GM12878 (cell line): ENCODE measurements around the gene FTHL17. TPM values are rescaled to one million over a fixed set of nuclear protein-coding genes. Genes with fewer than 3 reads are reported as not detected.

Source experiments
- ATAC-seq: fragments of 200-7000 bp; cut with Tn5 transposase; 3 replicates; pipeline ENCODE4 v1.9.1; 2020; ENCODE audit warnings: mild to moderate bottlenecking, moderate library complexity
- BruUV-seq: library from RNA; stranded (reverse); fragments of 400-500 nt; replicated peaks from 2 replicates; lab custom pipeline; 2021; lab: Mats Ljungman, UMichigan
- CTCF ChIA-PET: fragments of 300-600 bp; sonication (Branson Sonifier 250); formaldehyde crosslinking; extraction: SDS; loops from one replicate; lab custom pipeline; 2021; ENCODE audit warnings: inconsistent platforms; lab: Yijun Ruan, JAX
- POLR2A ChIA-PET: fragments of 350-600 bp; formaldehyde crosslinking; extraction: SDS; loops from one replicate; lab custom pipeline; 2021; ENCODE audit warnings: inconsistent platforms; lab: Charles Lee
- RAD21 ChIA-PET: fragments of 300-600 bp; sonication (Branson Sonifier 250); formaldehyde crosslinking; loops from one replicate; lab custom pipeline; 2023; ENCODE audit warnings: antibody characterized with exemption; ENCODE audit not compliant: unreplicated experiment; lab: Charles Lee
- SMC1A ChIA-PET: fragments of 300-600 bp; sonication (Branson Sonifier 250); formaldehyde crosslinking; loops from one replicate; lab custom pipeline; 2023; ENCODE audit not compliant: unreplicated experiment, uncharacterized antibody; lab: Charles Lee
- DNase-seq: peaks from one replicate; pipeline ENCODE4 v3.0.0-alpha.2; 2011; ENCODE audit warnings: low read depth, low spot score
- FAIRE-seq: peaks from 3 replicates; lab custom pipeline; 2011; peaks lifted over from hg19 to GRCh38; lab: Jason Lieb, UNC
- H2AFZ ChIP-seq: 2 replicates; pipeline ENCODE4 v1.6.0; 2011; ENCODE audit warnings: low read depth, low read length, control low read depth; ENCODE audit not compliant: control insufficient read depth
- H3K27ac ChIP-seq: 2 replicates; pipeline ENCODE4 v1.5.1; 2011; ENCODE audit warnings: control low read depth; ENCODE audit not compliant: control insufficient read depth, insufficient read depth
- H3K27me3 ChIP-seq, 2 experiments: replicated peaks in 1 of 2; 2 replicates each; pipeline versions ENCODE4 v1.6.0 to v1.6.1; 2011; ENCODE audit warnings: low read length in 1 of 2; ENCODE audit not compliant: control insufficient read depth in 2 of 2, insufficient read depth in 2 of 2
- H3K36me3 ChIP-seq, 2 experiments: 2 replicates each; pipeline ENCODE4 v1.5.1; 2011; ENCODE audit warnings: low read length in 1 of 2; ENCODE audit not compliant: control insufficient read depth in 2 of 2, insufficient read depth in 2 of 2
- H3K4me1 ChIP-seq: 2 replicates; pipeline ENCODE4 v1.6.1; 2011; ENCODE audit warnings: mild to moderate bottlenecking, low read length, moderate library complexity, mixed read lengths; ENCODE audit not compliant: control insufficient read depth, insufficient read depth
- H3K4me2 ChIP-seq: 2 replicates; pipeline ENCODE4 v1.6.0; 2011; ENCODE audit warnings: control low read depth; ENCODE audit not compliant: control insufficient read depth, insufficient read depth
- H3K4me3 ChIP-seq: fragments of 200-600 bp; sonication (generic); 2 replicates; pipeline ENCODE4 v1.5.1; 2016
- H3K79me2 ChIP-seq: 2 replicates; pipeline ENCODE4 v1.6.0; 2011; ENCODE audit warnings: low read length; ENCODE audit not compliant: control insufficient read depth, insufficient read depth
- H3K9ac ChIP-seq: 2 replicates; pipeline ENCODE4 v1.8.0; 2011; ENCODE audit warnings: low read length, control low read depth, mixed read lengths; ENCODE audit not compliant: control insufficient read depth, insufficient read depth
- H3K9me3 ChIP-seq: replicated peaks from 3 replicates; pipeline ENCODE4 v1.5.1; 2011; ENCODE audit warnings: mild to moderate bottlenecking, low read length; ENCODE audit not compliant: control insufficient read depth, insufficient read depth
- H4K20me1 ChIP-seq: 2 replicates; pipeline ENCODE4 v1.6.0; 2011; ENCODE audit not compliant: control insufficient read depth, insufficient read depth
- CEBPB ChIP-seq, 2 experiments: fragments of 150-350 bp in 1 of 2; IDR thresholded peaks; 2 replicates each; pipeline ENCODE4 v1.6.1; 2012 to 2014; ENCODE audit warnings: low read depth in 2 of 2, low read length in 2 of 2, borderline replicate concordance in 1 of 2, inconsistent platforms in 1 of 2
- CHD1 ChIP-seq: IDR thresholded peaks from 2 replicates; pipeline ENCODE4 v1.6.1; 2012; ENCODE audit warnings: low read depth, low read length, improper control_type of control experiment
- NFIC ChIP-seq: IDR thresholded peaks from 2 replicates; pipeline ENCODE4 v1.6.1; 2012; ENCODE audit warnings: low read depth, mild to moderate bottlenecking, inconsistent platforms, low read length, moderate library complexity
- NR2F1 ChIP-seq: fragments of 450-650 bp; conservative IDR thresholded peaks from 2 replicates; pipeline ENCODE4 v1.6.1; 2017; ENCODE audit warnings: mild to moderate bottlenecking
- PBX3 ChIP-seq: IDR thresholded peaks from 2 replicates; pipeline ENCODE4 v1.6.1; 2011; ENCODE audit warnings: mild to moderate bottlenecking, low read depth, low read length, moderate library complexity; ENCODE audit not compliant: insufficient replicate concordance
- PML ChIP-seq: IDR thresholded peaks from 2 replicates; pipeline ENCODE4 v1.6.1; 2012; ENCODE audit warnings: low read length, inconsistent platforms
- RELA ChIP-seq: fragments of 450-650 bp; IDR thresholded peaks from 2 replicates; pipeline ENCODE4 v1.8.0; 2014; ENCODE audit warnings: borderline replicate concordance; ENCODE audit not compliant: partially characterized antibody
- SIN3A ChIP-seq: IDR thresholded peaks from 2 replicates; pipeline ENCODE4 v1.6.1; 2012; ENCODE audit warnings: low read depth, low read length, improper control_type of control experiment
- SP1 ChIP-seq: IDR thresholded peaks from one replicate; pipeline ENCODE4 v1.6.1; 2011; ENCODE audit warnings: low read depth, low read length
- TAF1 ChIP-seq: IDR thresholded peaks from 2 replicates; pipeline ENCODE4 v1.6.1; 2011; ENCODE audit warnings: mild to moderate bottlenecking, low read depth, low read length, borderline replicate concordance
- USF2 ChIP-seq: IDR thresholded peaks from 2 replicates; pipeline ENCODE4 v1.6.1; 2011; ENCODE audit warnings: low read depth, low read length, improper control_type of control experiment, borderline replicate concordance
- YBX1 ChIP-seq: fragments of 450-650 bp; IDR thresholded peaks from 2 replicates; pipeline ENCODE4 v1.6.1; 2016; ENCODE audit warnings: antibody characterized with exemption
- WGBS: methylation state at CpG from one replicate; pipeline ENCODE4 v1.1.6; 2016; ENCODE audit warnings: low lambda C conversion rate; ENCODE audit not compliant: insufficient replicate concordance, insufficient coverage; ENCODE audit errors: missing lambda C conversion rate; 5-methylcytosine and 5-hydroxymethylcytosine counted together
- in situ Hi-C: fragments of 300-500 bp; cut with MboI; formaldehyde crosslinking; loops from 9 replicates; pipeline ENCODE4 v1.14.3; 2018; ENCODE audit warnings: mixed read lengths
- intact Hi-C: fragments of 100-400 bp; cut with micrococcal nuclease; formaldehyde crosslinking; loops from one replicate; pipeline ENCODE4 v1.14.2; 2022; ENCODE audit not compliant: unreplicated experiment
- polyA plus RNA-seq, 11 experiments: library from polyadenylated mRNA; depleted of rRNA in 4 of 11; unstranded in 6 of 11; stranded (reverse) in 5 of 11; fragments of >200 nt; fragmentation: Nextera tagmentation in 4 of 11; fragmentation: Illumina TruSeq in 1 of 11; extraction: Ambion mirVana in 4 of 11; extraction: Trizol in 1 of 11; gene quantifications; 1 replicate in 1 of 11; 2 replicates in 10 of 11; pipeline versions ENCODE4 v1.2.1 to v1.2.3, GENCODE V29; 2011 to 2016; ENCODE audit warnings: inconsistent platforms in 2 of 11, missing spikeins in 2 of 11, low read depth in 1 of 11
- total RNA-seq, 4 experiments: library from RNA; depleted of rRNA in 3 of 4; stranded (reverse); fragments of >200 nt in 3 of 4; fragmentation: Illumina TruSeq in 1 of 4; extraction: Trizol in 1 of 4; gene quantifications; 2 replicates each; pipeline versions ENCODE4 v1.2.1 to v1.2.3, GENCODE V29; 2013 to 2021

Gene FTHL17
- total and polyA plus RNA-seq, 10 of the 15 experiments (the other 5 are each of a cell fraction or from before 2014, with no cell fraction given): not detected

GRCh38 chrX:31110657-31111056 lies 38.8 kb upstream of the FTHL17 start:
- ChIA-PET CTCF (no interaction called here), SMC1A (interaction anchor here (1.5 kb wide), 1 partner anchor 10 kb away, joined by 6 read pairs; no protein-coding TSS in a partner anchor), POLR2A (no interaction called here), RAD21 (no interaction called here)
- no peaks in the 10 kb centered on the region for H4K20me1 ChIP-seq
- H3K36me3 ChIP-seq: no peaks in the 10 kb centered on the region
- TF ChIP-seq PML (no peak), RELA (no peak), PBX3 (no peak), USF2 (no peak), SIN3A (no peak), YBX1 (no peak), NFIC (no peak), TAF1 (no peak), CEBPB (IDR thresholded peaks at IDR 0.05; ENCODE audit: borderline replicate concordance in 1 of 2, low read depth in 2 of 2, low read length in 2 of 2) (no peak), CHD1 (no peak), NR2F1 (no peak), SP1 (no peak)
- no peaks in the 10 kb centered on the region for H3K4me1 ChIP-seq
- BruUV-seq: no TSS peak
- intact Hi-C loops (no loop called here), in situ Hi-C loops (no loop called here)
- H3K4me2 ChIP-seq: no peak overlapping the region
- no peaks in the 10 kb centered on the region for H3K79me2 ChIP-seq
- no peak overlapping the region for H3K4me3 ChIP-seq
- no peaks in the 10 kb centered on the region for H3K9me3 ChIP-seq
- FAIRE-seq (no peak), DNase-seq (no peak), ATAC-seq (no peak)
- no peak overlapping the region for H3K9ac ChIP-seq
- 70% methylated on average over 6 of the region's 6 CpGs for WGBS
- H3K27me3 ChIP-seq: no peaks in the 10 kb centered on the region; a peak in 1 of 4 replicates
- H2AFZ ChIP-seq: no peak overlapping the region
- H3K27ac ChIP-seq: no peak overlapping the region
